GM18508 (cell line): ENCODE data around the gene TUNAR.

Experiments
- ATAC-seq: cut with Tn5 transposase; IDR thresholded peaks from one replicate; pipeline ENCODE4 v1.9.1; 2021; ENCODE audit warnings: moderate number of reproducible peaks; ENCODE audit not compliant: insufficient read depth, unreplicated experiment

The TUNAR gene

GRCh38 chr14:95870772-95871171, 5.9 kb upstream of the TUNAR start:
- ATAC-seq, result no peak

GRCh38 chr14:95871531-95871930, 5.1 kb upstream of the TUNAR start:
- no peak for ATAC-seq

- ATAC-seq, result no peak
These were observed 3.9 kb upstream of the TUNAR start for GRCh38 chr14:95872777-95873176.

- ATAC-seq, result no peak
These were observed 536 bp upstream of the TUNAR start for GRCh38 chr14:95875831-95876760.

GRCh38 chr14:95877633-95878032, 1.0 kb downstream of the TUNAR start:
- no peak for ATAC-seq

- ATAC-seq, result no peak
These were observed 7.7 kb downstream of the TUNAR start for GRCh38 chr14:95884377-95884776.

GRCh38 chr14:95885278-95885677, 8.6 kb downstream of the TUNAR start:
- ATAC-seq, result no peak

GRCh38 chr14:95885866-95886265, 9.2 kb downstream of the TUNAR start:
- ATAC-seq, result no peak

GRCh38 chr14:95886366-95887056, 9.9 kb downstream of the TUNAR start:
- ATAC-seq, result no peak

GRCh38 chr14:95887351-95887750, 10.7 kb downstream of the TUNAR start:
- ATAC-seq, result no peak

GRCh38 chr14:95889236-95889979, 12.8 kb downstream of the TUNAR start:
- no peak for ATAC-seq

- ATAC-seq, result no peak
These were observed 15.1 kb downstream of the TUNAR start for GRCh38 chr14:95891742-95892141.

GRCh38 chr14:95892142-95892541, 15.5 kb downstream of the TUNAR start:
- no peak for ATAC-seq

GRCh38 chr14:95895720-95896119, 19.1 kb downstream of the TUNAR start:
- ATAC-seq, result no peak

GRCh38 chr14:95896498-95897135, 20.0 kb downstream of the TUNAR start:
- ATAC-seq, result no peak

- ATAC-seq, result no peak
These were observed 20.6 kb downstream of the TUNAR start for GRCh38 chr14:95897280-95897679.

- ATAC-seq, result no peak
These were observed 24.4 kb downstream of the TUNAR start for GRCh38 chr14:95901054-95901453.

- ATAC-seq, result no peak
These were observed 25.7 kb downstream of the TUNAR start for GRCh38 chr14:95902273-95902826.

- no peak for ATAC-seq
These were observed 26.5 kb downstream of the TUNAR start for GRCh38 chr14:95903165-95903564.

- ATAC-seq, result no peak
These were observed 27.0 kb downstream of the TUNAR start for GRCh38 chr14:95903616-95904107.
